CD14-positive monocyte (primary cell): ENCODE measurements around the gene MAST2. TPM values are rescaled to one million over a fixed set of nuclear protein-coding genes. Genes with fewer than 3 reads are reported as not detected.

Source experiments
- DNase-seq, 3 donors: peaks; one replicate each; pipeline ENCODE4 v3.0.0-alpha.2; 2011 to 2022
- H2AFZ ChIP-seq: 2 replicates; pipeline ENCODE4 v1.6.0; 2012; ENCODE audit warnings: mild to moderate bottlenecking, low read depth, low read length, inconsistent platforms; ENCODE audit not compliant: insufficient read depth, poor library complexity, severe bottlenecking
- H3K27ac ChIP-seq, 2 donors: 1 replicate in 1 of 2; 2 replicates in 1 of 2; pipeline ENCODE4 v1.5.1; 2012 to 2013; ENCODE audit warnings: low read length in 2 of 2, control low read depth in 1 of 2, inconsistent platforms in 1 of 2, low read depth in 1 of 2, mild to moderate bottlenecking in 1 of 2
- H3K27me3 ChIP-seq, 2 donors: one replicate each; pipeline versions ENCODE4 v1.6.0 to v1.6.1; 2011 to 2013; ENCODE audit warnings: low read length in 2 of 2; ENCODE audit not compliant: control insufficient read depth in 2 of 2, insufficient read depth in 2 of 2
- H3K36me3 ChIP-seq, 2 donors: replicated peaks in 1 of 2; 1 replicate in 1 of 2; 2 replicates in 1 of 2; pipeline versions ENCODE4 v1.5.1 to v1.6.1; 2012 to 2013; ENCODE audit warnings: low read length in 2 of 2, control low read depth in 1 of 2, inconsistent platforms in 1 of 2, mild to moderate bottlenecking in 1 of 2; ENCODE audit not compliant: insufficient read depth in 2 of 2, control insufficient read depth in 1 of 2
- H3K4me1 ChIP-seq, 2 donors: 1 replicate in 1 of 2; 2 replicates in 1 of 2; pipeline versions ENCODE4 v1.5.1 to v1.6.1; 2012 to 2013; ENCODE audit warnings: low read length in 2 of 2, control low read depth in 1 of 2, inconsistent platforms in 1 of 2, mild to moderate bottlenecking in 1 of 2, moderate library complexity in 1 of 2; ENCODE audit not compliant: insufficient read depth in 2 of 2, control insufficient read depth in 1 of 2
- H3K4me2 ChIP-seq: replicated peaks from 2 replicates; pipeline ENCODE3; 2012; ENCODE audit warnings: low read length, moderate library complexity, mild to moderate bottlenecking; ENCODE audit not compliant: poor library complexity, severe bottlenecking; ENCODE audit errors: extremely low read depth
- H3K4me3 ChIP-seq, 3 experiments: fragments of 200-600 bp in 1 of 3; sonication (generic) in 1 of 3; replicated peaks in 1 of 3; 1 replicate in 2 of 3; 2 replicates in 1 of 3; pipeline ENCODE4 v1.5.1; 2011 to 2013; ENCODE audit warnings: low read length in 3 of 3, mild to moderate bottlenecking in 3 of 3, control low read depth in 2 of 3, low read depth in 2 of 3, inconsistent platforms in 1 of 3, moderate library complexity in 1 of 3
- H3K79me2 ChIP-seq: 2 replicates; pipeline ENCODE4 v1.6.0; 2012; ENCODE audit warnings: mild to moderate bottlenecking, control low read depth, inconsistent platforms, low read length, moderate library complexity; ENCODE audit not compliant: insufficient read depth
- H3K9ac ChIP-seq: 2 replicates; pipeline ENCODE4 v1.6.0; 2017; ENCODE audit warnings: low read length, mild to moderate bottlenecking; ENCODE audit not compliant: insufficient read depth, poor library complexity, severe bottlenecking
- H3K9me3 ChIP-seq, 2 donors: replicated peaks in 1 of 2; 1 replicate in 1 of 2; 2 replicates in 1 of 2; pipeline versions ENCODE4 v1.5.1 to v1.6.1; 2012 to 2013; ENCODE audit warnings: low read length in 2 of 2, control low read depth in 1 of 2; ENCODE audit not compliant: control insufficient read depth in 1 of 2, insufficient read depth in 1 of 2
- H4K20me1 ChIP-seq: 2 replicates; pipeline ENCODE4 v1.6.0; 2012; ENCODE audit warnings: mild to moderate bottlenecking, low read length, control low read depth, moderate library complexity; ENCODE audit not compliant: insufficient read depth
- H3K27ac Mint-ChIP-seq, 7 donors: one replicate each; pipeline ENCODE4 v1.8.0; 2020; ENCODE audit warnings: mild to moderate bottlenecking in 7 of 7, mixed read lengths in 7 of 7, moderate library complexity in 6 of 7, inconsistent platforms in 2 of 7
- H3K27me3 Mint-ChIP-seq, 3 donors: one replicate each; pipeline ENCODE4 v1.8.0; 2021 to 2022; ENCODE audit warnings: low read depth in 3 of 3, mild to moderate bottlenecking in 3 of 3, mixed read lengths in 3 of 3, moderate library complexity in 3 of 3, inconsistent platforms in 1 of 3
- H3K36me3 Mint-ChIP-seq, 2 donors: one replicate each; pipeline ENCODE4 v1.8.0; 2020; ENCODE audit warnings: mixed read lengths in 2 of 2, inconsistent platforms in 1 of 2, mild to moderate bottlenecking in 1 of 2
- H3K4me1 Mint-ChIP-seq: one replicate; pipeline ENCODE4 v1.8.0; 2020; ENCODE audit warnings: mild to moderate bottlenecking, mixed read lengths
- H3K4me3 Mint-ChIP-seq, 2 donors: one replicate each; pipeline ENCODE4 v1.8.0; 2020; ENCODE audit warnings: mild to moderate bottlenecking in 2 of 2, mixed read lengths in 2 of 2, moderate library complexity in 1 of 2
- H3K9me3 Mint-ChIP-seq, 7 donors: one replicate each; pipeline ENCODE4 v1.8.0; 2020 to 2022; ENCODE audit warnings: mixed read lengths in 7 of 7, mild to moderate bottlenecking in 6 of 7, moderate library complexity in 6 of 7, inconsistent platforms in 2 of 7
- CTCF ChIP-seq: fragments of 200-600 bp; IDR thresholded peaks from one replicate; pipeline ENCODE4 v1.8.0; 2022; ENCODE audit warnings: antibody characterized with exemption, mild to moderate bottlenecking
- WGBS: methylation state at CpG from one replicate; pipeline ENCODE4 v1.1.5; 2013; ENCODE audit warnings: missing lambda C conversion rate; ENCODE audit not compliant: insufficient coverage; 5-methylcytosine and 5-hydroxymethylcytosine counted together
- intact Hi-C, 2 donors: fragments of 100-400 bp; cut with micrococcal nuclease; formaldehyde crosslinking; loops; one replicate each; pipeline versions ENCODE4 v1.15.0 to v1.15.1; 2023
- polyA plus RNA-seq, 3 donors: library from polyadenylated mRNA; depleted of rRNA in 1 of 3; unstranded in 2 of 3; stranded (reverse) in 1 of 3; fragments of 300-500 nt in 2 of 3; fragments of >200 nt in 1 of 3; fragmentation: Illumina TruSeq in 2 of 3; gene quantifications; 1 replicate in 2 of 3; 2 replicates in 1 of 3; pipeline ENCODE4 v1.2.3, GENCODE V29; 2012 to 2021

Gene MAST2
- polyA plus RNA-seq, 3 donors = 1.0 to 7.2 (median 2.5) TPM

GRCh38 chr1:45892068-45892785 lies 88.8 kb downstream of the MAST2 start:
- Histone ChIP-seq H3K4me1 (no peaks in the 10 kb centered on the region), H2AFZ (no peak overlapping the region), H3K36me3 (no peaks in the 10 kb centered on the region), H4K20me1 (no peaks in the 10 kb centered on the region), H3K9me3 (no peaks in the 10 kb centered on the region), H3K27ac (no peak overlapping the region), H3K9ac (no peak overlapping the region), H3K4me3 (no peak overlapping the region), H3K4me2 (no peak overlapping the region), H3K27me3 (no peaks in the 10 kb centered on the region), H3K79me2 (no peaks in the 10 kb centered on the region)
- peaks cover 0 to 4% (median 3%) of the 10 kb centered on the region in 3 donors for H3K27me3 Mint-ChIP-seq
- DNase-seq = no peak
- no peak for TF ChIP-seq CTCF
- peaks cover 6 to 7% of the 10 kb centered on the region in 2 donors for H3K36me3 Mint-ChIP-seq
- H3K4me3 Mint-ChIP-seq = no peak overlapping the region
- no CpG with 5 or more reads among the region's 6 CpGs for WGBS
- intact Hi-C loops = no loop called here
- no peak overlapping the region for H3K27ac Mint-ChIP-seq
- H3K4me1 Mint-ChIP-seq = peaks cover under 1% of the 10 kb centered on the region
- H3K9me3 Mint-ChIP-seq = peaks cover 0 to 2% (median 0%) of the 10 kb centered on the region in 7 donors

GRCh38 chr1:45894331-45894730 lies 90.9 kb downstream of the MAST2 start:
- H3K79me2 ChIP-seq = no peaks in the 10 kb centered on the region
- H3K27me3 ChIP-seq = no peaks in the 10 kb centered on the region
- WGBS = no CpG with 5 or more reads among the region's 4 CpGs

More at GRCh38 chr1:45894331-45894730, 90.9 kb downstream of the MAST2 start:
- Histone ChIP-seq H3K4me1 (no peaks in the 10 kb centered on the region), H3K4me2 (no peak overlapping the region), H3K27ac (no peak overlapping the region), H3K9me3 (no peaks in the 10 kb centered on the region), H3K9ac (no peak overlapping the region), H3K4me3 (no peak overlapping the region), H4K20me1 (no peaks in the 10 kb centered on the region), H2AFZ (no peak overlapping the region), H3K36me3 (no peaks in the 10 kb centered on the region)
- H3K27ac Mint-ChIP-seq = no peak overlapping the region
- no peak for TF ChIP-seq CTCF
- no peak overlapping the region for H3K4me3 Mint-ChIP-seq
- intact Hi-C loops = no loop called here
- no peak for DNase-seq
- H3K36me3 Mint-ChIP-seq = peaks cover 3 to 6% of the 10 kb centered on the region in 2 donors
- H3K9me3 Mint-ChIP-seq = peaks cover 0 to under 1% (median 0%) of the 10 kb centered on the region in 7 donors
- no peaks in the 10 kb centered on the region for H3K4me1 Mint-ChIP-seq
- peaks cover 0 to 3% (median 2%) of the 10 kb centered on the region in 3 donors for H3K27me3 Mint-ChIP-seq
